Stimulated activated CD8-positive, alpha-beta memory T cell treated with anti-CD3 and anti-CD28 coated beads, Interleukin-7, amount 100 ng/mL, for 48 hours (primary cell): Measurements from ENCODE around the gene USP5.
"Not testable (repeated sequence)": the region's sequence is repeated elsewhere in the genome, so short reads cannot be mapped to it uniquely, and the experiment has no call there.

Experiments used
- DNase-seq, 2 donors: peaks; one replicate each; pipeline ENCODE4 v3.0.0-alpha.2; 2020; ENCODE audit warnings: low read depth in 1 of 2; ENCODE audit errors: extremely low read depth in 1 of 2

USP5 gene

DNA sequence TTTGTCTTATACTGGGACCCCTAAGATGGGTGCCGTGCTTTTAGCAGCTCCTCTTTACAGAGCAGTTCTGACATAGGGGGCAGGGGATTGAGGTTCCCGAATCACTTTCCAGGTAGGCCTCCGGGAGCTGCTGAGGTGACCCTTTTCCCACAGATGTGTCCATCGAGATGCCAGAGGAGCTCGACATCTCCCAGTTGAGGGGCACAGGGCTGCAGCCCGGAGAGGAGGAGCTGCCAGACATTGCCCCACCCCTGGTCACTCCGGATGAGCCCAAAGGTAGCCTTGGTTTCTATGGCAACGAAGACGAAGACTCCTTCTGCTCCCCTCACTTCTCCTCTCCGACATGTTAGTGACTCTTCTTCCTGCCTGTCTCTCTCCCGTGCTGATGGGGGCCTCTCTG lies 11.1 kb downstream of the USP5 start:
- no peak for DNase-seq

DNA sequence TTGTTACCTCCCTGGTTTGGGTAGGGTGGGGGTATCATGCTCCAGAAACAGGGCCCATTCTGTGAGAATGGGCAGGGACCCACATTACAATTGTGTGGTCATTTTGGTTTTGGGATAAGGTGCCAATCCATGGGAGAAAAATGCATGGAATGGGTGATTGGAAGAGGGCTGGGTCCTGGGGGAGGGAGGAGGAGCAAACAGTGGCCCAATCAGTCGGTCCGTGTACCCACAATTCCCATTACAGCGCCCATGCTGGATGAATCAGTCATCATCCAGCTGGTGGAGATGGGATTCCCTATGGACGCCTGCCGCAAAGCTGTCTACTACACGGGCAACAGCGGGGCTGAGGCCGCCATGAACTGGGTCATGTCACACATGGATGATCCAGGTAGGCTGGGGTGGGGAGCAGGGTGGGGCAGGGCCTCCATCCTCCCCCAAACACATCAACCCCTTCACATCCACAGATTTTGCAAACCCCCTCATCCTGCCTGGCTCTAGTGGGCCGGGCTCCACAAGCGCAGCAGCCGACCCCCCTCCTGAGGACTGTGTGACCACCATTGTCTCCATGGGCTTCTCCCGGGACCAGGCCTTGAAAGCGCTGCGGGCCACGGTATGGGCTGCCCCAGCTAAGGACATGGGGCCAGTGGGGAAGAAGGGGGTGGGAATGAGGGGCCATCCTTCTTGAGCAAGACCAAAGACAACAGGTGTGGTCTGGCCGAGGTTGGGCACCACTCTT lies 11.8 kb downstream of the USP5 start:
- DNase-seq, result no peak

DNA sequence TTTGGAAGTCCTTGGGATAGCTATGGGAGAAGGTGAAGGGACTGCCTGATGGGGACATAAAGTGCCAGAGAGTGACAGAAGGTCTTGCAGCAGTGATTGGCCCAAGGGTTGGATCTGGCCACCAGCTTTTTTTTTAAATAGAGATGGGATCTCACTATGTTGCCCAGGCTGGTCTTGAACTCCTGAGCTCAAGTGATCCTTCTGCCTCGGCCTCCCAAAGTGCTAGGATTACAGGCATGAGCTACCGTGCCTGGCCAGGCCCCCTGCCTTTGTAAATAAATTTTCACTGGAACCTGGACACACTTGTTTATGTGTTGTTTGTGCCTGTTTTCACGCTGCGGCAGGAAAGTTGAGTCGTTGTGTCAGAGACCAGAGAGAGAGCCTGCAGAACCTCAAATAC lies 13.4 kb downstream of the USP5 start:
- not testable (repeated sequence) for DNase-seq

DNA sequence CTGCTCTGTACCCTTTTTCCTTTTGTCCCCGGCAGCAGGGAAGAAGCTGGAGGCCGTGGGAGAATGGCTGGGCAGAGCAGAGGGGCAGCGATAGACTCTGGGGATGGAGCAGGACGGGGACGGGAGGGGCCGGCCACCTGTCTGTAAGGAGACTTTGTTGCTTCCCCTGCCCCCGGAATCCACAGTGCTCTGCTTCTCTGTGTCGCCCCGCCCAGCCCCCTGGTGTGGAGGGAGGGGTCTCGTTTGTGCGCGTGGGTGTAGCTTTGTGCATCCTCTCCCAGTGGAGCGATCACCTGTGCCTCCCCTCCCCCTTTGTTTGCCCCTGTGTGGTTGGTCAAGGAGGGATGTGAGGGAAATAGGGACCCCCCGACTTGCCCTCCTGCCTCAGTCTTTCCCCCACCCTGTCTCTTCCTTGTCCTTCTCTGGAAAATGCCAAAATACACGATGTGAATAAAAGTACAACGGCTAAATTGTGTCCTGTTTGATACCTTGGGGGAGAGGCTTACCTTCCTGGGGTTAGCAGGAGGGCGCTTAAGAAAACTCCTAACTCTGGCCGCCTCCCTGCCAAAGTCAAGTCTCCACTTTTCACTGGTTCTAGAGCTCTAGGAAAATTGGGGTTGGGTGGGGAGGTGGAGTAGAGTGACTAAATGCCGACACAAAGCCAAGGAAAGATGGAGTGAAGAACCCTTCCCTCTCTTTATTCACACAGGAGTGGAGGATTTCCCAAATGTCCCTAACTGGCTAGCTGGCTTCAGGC lies 14.4 kb downstream of the USP5 start:
- no peak for DNase-seq

DNA sequence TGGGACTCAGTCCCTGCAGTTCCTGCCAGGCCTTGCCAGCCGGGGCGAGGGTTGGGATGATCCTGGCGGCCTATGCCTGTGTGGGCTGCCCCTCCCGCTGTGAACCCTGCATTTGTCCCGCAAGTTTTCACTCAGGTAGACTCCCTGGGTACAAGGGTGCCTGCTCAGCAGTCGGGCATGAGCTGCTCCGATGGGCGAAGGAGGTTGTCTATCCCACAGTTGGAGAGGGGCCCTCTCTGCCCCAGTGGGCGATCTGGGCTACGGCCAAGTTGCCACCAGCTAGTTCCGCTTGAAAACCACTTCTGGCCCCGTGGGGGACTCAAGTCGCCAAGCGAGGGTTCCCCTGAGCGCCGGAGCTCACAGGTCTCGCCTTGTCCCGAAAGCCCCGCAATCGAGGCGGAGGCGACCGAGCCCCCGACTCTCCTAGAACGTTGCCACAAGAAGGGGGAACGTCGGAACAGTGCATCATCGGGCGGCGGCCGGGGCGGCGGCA lies 15.0 kb downstream of the USP5 start:
- no peak for DNase-seq

DNA sequence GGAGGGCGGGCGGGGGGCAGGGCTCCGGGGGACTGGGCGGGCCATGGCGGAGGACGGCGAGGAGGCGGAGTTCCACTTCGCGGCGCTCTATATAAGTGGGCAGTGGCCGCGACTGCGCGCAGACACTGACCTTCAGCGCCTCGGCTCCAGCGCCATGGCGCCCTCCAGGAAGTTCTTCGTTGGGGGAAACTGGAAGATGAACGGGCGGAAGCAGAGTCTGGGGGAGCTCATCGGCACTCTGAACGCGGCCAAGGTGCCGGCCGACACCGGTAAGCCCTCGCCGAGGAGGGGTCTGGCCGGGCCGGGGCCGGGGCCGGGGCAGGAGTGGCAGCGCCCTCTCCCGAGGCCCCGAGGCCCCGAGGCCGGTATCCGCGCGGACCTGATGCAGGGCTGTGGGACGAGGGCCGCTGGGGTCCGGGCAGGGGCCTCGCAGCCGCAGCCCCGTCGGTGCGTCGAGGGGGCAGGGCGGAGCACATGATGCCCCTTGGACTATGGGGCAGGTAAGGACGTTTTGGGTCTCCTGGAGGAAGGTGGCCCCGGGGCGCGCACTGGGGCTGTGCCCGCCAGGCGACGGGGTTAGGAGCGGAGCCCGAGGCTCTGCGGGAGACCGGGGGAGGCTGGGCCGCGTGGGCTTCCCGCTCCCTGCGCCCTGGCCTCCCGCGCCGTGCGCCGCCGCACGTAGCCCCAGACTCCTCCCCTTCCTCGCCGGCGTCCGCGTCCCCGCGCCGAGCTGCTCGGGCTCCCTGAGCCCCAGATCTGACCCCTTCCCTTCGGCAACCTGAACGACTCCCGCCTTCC lies 15.7 kb downstream of the USP5 start, which contains the start of gene TPI1:
Gene TPI1 (plus strand): TSS at position 119 of the 798 bp plus-strand sequence. CDS start 36 bp downstream, at position 155.
- peak; percentile 67 to 70 for DNase-seq

DNA sequence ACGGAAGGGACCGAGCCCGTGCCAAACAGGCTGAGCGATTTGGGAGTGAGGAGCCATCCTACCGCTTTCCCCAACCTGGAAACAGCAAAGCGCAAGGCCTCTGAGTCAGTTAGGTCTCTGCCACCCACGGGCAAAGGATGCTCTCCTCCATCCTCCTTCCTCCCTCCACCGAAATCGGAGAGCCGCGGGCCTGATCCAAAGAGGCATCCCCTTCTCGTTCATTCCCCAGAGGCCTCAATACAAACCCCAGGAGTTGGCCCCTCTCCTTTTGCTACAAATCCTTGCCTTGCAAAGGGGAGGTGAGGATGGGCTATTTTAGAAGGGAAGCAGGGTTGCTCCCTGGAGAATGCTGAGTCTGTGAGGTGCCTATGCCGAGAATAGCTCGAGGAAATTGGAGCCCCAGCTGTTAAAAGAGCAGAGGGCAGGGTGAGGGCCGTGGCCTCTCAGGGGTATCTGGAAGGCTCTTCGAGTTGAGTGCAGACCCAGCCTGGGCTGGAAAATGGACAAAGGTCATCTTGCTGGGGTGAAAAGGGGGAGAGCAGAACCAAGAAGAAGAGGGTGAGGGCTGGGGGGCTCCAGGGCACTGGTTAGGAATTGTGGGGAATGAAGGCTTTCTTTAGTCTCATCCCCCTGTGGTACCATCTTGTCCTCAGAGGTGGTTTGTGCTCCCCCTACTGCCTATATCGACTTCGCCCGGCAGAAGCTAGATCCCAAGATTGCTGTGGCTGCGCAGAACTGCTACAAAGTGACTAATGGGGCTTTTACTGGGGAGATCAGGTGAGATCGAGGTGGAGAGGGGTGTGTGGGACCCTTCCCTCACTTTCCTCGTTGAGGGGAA lies 16.5 kb downstream of the USP5 start:
- no peak for DNase-seq

DNA sequence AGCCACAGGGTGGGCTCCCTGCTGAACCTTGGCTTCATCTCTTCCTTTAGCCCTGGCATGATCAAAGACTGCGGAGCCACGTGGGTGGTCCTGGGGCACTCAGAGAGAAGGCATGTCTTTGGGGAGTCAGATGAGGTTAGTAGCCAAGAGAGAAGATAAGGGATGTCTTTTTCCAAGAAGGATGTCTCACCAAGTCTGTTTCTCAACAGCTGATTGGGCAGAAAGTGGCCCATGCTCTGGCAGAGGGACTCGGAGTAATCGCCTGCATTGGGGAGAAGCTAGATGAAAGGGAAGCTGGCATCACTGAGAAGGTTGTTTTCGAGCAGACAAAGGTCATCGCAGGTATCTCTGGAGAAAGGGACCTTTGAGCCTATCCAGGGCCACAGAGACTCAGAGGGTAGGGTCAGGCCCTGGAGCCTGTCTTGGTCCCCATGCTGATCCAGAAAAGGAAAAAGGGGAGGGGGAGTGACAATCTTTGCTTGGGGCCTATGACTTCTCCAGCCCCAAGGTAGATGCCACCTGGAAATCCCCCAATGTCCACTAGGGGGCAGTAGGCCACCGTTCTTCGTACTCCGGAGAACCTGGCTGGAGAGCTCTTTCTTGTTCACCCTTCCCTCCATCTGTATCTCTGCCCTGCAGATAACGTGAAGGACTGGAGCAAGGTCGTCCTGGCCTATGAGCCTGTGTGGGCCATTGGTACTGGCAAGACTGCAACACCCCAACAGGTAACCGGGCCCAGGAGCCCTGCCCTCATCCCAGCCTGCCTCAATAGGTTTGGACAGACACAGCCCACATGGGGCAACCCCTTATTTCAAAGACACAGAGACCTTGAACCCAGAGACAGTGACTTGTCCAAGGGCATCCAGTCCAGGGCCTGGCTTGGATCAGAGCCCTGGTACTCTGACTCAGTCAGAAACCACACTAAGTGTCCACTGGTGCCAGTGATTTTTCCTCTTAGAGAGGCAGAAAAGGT lies 17.4 kb downstream of the USP5 start:
- peak in 1 of 2 donors; percentile 70 for DNase-seq

DNA sequence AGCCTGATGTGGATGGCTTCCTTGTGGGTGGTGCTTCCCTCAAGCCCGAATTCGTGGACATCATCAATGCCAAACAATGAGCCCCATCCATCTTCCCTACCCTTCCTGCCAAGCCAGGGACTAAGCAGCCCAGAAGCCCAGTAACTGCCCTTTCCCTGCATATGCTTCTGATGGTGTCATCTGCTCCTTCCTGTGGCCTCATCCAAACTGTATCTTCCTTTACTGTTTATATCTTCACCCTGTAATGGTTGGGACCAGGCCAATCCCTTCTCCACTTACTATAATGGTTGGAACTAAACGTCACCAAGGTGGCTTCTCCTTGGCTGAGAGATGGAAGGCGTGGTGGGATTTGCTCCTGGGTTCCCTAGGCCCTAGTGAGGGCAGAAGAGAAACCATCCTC lies 18.4 kb downstream of the USP5 start:
- DNase-seq, result not testable (repeated sequence)

DNA sequence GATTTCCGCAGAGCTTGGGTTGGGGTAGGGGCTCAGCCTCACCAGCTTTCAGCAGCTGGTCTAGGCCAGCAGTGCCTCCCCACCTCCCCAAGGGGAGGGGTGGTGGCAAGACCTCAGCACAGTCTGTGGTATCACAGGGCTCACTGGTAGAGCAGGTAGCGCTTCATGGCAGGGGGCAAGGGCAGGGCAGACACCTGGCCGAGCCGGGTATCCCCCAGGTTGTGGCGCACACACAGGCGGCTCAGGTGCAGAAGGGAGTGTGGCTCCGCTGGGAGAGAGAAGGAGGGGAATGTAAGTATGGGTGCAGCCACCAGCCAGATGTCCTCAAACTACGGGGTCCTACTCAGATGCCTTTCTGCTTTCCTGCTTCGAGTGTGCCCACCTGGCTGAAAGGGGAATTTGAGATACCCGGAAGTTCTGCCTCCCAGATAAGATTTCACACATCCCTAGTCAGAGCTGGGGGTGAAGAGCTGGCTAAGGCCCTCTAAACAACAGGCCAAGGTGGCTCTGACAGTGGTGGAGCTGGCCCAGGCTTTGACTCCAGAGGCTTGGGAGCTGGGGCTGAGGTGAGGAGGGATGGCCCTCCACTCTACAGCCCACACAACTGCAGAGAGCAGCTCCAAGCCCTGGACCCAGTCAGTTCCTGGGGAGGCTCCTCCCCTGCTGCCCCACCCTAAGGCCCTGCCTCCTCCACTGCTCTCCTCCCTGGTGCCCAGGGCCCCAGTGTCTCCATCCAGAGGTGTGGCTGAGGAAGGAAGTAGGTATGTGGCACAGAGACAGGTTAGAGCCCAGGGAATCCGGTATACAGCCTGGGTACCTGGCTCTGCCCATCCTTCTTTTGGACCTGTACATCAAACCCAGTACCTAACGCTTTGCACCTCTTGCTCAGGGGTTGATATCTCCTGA lies 19.4 kb downstream of the USP5 start:
- peak in 1 of 2 donors; percentile 38 for DNase-seq

DNA sequence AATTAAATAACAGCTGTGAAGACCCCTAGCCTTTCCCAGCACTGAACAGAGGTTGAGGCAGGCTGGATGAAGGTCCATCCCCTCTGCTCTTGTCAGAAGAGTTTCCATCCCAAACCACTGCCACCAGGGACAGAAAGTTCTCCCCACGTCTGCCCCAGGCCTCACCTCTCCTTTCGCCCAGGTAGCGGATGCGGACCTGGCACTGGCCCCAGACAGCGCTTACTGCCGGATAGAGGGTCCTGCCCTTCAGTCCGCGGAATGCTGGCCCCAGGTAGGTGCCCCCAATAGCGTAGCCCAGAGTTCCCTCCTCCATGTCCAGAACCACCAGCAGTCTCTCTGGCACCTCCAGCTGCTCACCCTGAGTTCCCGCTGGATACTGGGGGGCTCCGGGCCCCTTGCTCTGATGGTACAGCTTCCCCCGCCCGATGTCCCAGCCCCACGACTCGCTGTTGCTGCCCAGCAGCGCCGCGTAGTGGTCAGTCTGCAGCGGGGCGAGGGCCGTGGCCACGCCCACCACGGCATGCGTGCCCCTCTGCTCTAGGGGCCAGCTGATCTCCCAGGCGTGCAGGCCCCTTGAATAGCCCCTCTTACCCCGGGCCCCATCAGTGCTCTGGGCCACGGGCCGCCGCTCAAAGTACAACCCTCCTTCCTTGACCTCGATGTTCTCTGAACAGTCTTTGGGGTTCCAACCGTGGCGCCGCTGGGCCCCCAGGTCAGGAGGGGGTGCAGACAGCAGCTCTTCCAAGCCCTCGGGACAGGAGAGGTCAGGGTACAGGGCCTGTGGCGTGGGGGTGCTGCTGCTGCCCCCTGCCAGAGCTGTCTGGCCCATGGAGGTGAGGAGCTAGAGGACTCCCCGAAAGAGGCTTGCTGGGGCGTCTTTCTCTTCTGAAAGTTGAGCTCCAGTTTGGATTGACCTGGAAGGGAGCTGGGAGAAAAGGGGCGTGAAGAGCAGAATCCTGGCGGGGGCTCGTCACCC lies 20.4 kb downstream of the USP5 start:
- peak; percentile 74 to 76 for DNase-seq

DNA sequence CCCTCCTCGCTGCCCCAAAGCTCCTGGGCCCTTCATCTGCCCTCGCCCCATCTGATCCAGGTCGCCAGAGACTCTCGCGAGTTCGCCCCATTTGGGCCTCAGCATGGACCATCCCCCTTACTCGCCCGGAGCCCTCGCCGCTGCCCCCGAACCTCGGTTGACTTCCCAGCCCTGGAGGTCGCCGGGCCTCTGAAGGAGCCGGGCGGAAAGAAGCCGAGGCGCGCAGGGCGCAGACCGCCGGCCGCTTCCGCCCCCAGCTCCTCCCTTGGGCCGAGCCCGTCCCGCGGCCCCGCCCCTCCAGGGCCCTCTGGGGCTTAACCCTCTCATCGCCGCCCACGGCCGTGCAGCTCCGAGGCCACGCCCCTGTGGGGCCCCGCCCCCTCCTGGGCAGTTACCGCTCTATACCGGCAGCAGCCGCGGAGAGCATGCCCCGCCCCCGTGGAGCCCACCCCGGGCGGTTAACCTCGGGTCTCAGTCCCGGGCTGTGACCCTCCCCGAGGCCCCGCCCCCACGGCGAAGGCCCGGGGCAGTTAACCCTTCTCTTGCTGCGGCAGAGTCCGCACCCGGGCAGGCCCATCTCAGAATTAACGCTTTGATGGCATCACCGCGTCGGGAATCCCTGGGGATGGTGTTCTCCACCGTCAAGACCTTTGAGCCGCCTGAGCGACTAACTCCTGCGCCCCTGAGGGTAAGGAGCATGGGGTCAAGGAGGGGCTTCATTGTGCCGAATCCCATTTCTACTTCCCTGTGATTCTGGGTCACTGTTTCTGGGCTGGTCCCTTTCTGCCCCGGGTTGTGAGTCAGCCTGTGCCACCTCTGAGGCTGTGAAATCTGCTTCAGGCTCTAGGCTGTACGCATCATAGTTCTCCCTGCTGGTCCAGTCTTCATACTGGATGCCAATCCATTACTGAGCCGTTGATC lies 21.4 kb downstream of the USP5 start, which contains the start of gene SPSB2:
Gene SPSB2 (minus strand): TSS at position 210 of the 921 bp plus-strand sequence. CDS start 402 bp downstream, outside the sequence.
- peak; percentile 98 to 99 for DNase-seq

DNA sequence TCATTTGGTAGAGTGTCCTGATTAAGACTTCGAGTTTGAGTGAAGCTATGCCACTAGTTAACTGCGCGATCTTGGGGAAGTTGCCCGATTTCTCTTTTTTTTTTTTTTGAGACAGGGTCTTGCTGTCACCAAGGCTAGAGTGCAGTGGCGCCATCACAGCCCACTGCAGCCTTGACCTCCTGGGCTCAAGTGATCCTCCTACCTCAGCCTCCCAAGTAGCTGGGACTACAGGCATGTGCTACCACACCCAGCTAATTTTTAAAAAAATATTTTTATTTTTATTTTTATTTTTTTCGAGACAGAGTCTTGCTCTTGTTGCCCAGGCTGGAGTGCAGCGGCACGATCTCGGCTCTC lies 22.0 kb downstream of the USP5 start:
- not testable (repeated sequence) for DNase-seq

DNA sequence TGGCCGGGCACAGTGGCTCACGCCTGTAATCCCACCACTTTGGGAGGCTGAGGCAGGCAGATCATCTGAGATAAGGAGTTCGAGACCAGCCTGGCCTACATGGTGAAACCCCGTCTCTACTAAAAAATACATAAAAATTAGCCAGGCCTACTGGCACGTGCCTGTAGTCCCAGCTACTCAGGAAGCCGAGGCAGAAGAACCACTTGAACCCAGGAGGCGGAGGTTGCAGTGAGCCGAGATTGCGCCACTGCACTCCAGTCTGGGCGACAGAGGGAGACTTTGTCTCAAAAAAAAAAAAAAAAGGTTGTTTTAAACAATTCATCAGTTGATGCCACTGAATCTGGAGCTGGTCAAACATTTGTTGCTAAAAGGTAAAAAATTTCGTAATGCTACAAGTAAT lies 27.9 kb downstream of the USP5 start:
- DNase-seq, result not testable (repeated sequence)

DNA sequence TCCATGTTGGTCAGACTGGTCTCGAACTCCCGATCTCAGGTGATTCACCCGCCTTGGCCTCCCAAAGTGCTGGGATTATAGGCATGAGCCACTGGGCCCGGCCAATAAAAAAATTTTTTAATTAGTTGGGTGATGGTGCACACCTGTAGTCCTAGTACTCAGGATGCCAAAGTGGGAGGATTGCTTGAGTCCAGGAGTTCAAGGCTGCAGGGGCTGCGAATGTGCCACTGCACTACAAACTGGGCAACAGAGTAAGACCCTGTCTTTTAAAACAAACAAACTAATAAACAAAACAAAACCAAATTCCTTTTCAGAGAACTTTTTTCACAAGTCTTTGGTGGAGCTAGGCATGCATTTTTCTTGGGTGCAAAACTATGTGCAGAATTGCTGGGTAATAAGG lies 31.3 kb downstream of the USP5 start:
- no peak for DNase-seq

DNA sequence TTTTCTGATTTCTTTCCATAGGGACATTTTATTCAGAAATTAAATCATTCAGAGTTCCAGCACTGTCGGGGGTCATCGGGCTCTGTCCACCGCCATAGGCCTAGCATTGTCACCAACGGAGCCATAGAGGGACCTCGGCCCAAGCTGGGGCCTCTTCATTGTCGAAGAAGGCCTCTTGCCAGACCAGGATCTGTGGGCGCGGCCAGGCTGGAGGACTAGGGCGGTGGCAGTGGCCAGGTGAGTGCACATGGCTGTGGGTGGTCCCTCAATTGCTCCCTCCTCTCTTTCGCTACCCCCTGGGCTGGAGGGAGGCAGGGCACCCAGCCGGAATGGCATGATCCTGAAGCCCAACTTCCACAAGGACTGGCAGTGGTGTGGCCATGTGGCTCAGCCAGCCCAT lies 31.7 kb downstream of the USP5 start:
- no peak for DNase-seq
